HG03342 (cell line): ENCODE measurements around the gene MRM2.

Experiments
- ATAC-seq: cut with Tn5 transposase; IDR thresholded peaks from one replicate; pipeline ENCODE4 v1.9.1; 2021; ENCODE audit warnings: mild to moderate bottlenecking, moderate library complexity; ENCODE audit not compliant: unreplicated experiment

MRM2 gene

DNA sequence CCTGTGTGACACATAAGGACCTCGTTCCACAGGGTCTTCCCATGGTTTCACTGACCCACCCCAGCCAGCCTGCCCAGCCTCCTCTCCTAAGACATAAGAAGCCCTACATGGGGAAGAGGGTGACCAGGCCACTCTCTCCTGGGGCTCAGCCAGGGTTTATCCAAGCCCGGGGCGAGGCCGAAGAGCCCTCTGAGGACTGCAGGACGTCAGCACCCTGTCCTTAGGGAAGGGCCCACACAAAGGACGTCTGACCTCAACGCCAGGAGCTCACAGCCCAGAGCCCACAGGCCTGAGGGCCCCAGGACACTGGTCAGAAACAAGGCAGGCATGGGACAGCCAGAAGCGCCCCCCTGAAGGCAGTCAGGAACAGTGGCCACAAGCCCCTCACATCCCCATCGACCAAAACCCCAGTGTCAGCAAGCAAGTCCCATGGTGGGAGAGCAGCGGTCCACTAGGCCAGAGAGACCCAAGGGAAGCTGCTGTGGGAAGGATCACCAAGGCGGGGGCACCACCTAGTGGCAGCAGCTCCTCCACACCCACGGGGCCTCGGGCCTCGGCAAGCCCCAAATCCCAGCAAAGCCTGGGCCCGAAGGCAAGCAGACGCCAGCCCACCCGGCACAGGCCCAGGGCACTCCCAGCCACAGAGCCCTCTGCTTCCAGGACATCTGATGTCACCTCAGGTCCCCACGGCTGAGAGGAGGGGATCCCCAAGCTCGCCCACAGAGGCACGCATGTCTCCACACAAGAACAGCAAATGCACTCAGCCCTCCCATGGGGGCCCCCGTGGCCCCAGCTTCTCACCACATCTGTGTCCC, 32.7 kb downstream of the MRM2 start:
- ATAC-seq: no peak

DNA sequence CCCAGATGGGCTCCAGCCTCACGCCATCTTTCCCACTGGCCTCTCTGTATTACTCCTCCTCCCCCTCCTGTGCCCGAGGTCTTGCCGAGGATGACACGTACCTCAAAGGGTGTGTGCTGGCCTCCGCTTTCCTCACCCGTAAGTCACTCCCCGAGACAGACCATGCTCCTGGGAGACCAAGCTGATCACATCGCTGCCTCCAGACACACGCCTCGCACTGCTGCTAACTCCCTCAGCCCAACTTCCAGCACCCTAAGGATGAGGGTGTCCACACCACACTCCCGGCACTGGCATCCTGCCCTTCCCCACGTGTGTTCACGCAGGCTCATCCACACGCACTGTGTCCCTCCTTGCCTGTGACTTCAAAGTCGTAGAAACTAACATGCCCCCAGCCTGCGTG, 33.3 kb downstream of the MRM2 start:
- ATAC-seq: no peak

DNA sequence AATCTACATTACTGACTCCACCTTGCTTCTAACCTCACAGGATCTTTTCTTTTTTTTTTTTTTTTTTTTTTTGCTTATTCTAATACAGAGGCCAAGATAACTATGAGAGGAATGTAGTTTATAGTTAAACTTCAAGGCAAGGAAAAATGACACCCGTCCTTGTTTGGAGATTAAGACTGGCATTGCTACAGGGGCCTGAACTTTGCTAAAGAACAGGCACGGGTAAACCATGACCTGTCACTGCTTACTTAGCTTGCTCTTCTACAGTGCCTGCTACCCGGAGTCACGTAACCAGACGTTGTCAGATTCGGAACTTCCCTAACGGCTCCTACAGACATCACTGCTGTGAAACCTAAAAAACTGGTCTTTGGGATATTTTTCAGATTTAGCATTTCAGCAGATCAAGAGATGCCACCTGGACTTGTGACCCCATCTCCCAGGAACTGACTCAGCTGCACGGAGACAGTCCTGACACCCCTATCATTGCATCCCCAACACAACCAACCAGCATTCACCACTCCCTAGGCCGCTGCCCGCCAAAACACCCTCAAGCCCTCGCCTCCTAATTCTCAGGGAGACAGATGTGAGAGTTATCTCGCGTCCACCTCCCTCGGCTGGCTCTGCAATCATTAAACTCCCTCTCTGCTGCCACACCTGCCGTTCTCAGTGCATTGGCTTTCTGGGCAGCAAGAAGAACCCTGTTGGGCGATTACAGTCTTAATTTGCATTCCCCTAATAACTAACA, 36.8 kb downstream of the MRM2 start:
- ATAC-seq: no peak

DNA sequence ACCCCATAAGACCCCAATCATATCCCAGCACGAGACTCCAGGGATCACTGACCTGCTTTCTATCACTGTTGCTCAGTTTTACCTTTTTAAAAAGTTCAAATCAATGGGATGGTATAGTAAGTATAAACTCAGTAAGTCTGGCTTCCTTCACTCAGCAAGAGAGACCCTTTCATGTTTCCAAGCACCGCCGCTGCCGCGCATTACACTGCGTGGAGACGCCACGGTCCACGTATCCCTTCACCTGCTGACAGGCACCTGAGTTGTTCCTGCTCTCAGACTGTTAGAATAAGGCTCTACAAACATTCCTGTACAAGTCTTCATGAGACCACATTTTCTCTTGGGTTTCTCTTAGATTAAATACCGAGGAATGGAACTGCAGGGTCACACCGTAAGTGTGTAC, 37.6 kb downstream of the MRM2 start:
- no peak for ATAC-seq

DNA sequence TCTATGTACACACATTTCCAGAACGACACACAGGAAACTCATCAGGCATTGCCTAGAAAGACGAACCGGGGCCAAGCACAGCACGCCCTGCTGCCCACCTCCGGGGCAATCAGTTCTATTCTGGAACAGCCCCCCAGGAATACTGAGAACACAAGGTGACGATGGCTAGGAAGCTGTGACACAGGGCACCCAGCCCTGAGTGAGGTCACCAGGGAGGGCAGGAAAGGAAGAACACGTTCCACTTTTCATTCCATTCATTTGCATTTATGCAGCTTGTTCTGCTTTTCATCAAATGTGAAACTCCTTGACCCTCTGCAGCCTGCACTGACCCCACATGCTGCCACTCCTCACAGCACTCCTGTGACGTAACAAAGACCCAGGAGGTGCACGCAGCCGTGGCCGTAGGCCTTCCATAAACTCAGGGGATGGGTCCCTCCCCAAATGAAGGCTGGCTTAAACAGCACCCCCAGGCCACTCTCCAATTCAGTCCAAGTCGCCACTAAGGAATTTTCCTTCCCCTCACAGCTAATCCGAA, 38.2 kb downstream of the MRM2 start:
- no peak for ATAC-seq

DNA sequence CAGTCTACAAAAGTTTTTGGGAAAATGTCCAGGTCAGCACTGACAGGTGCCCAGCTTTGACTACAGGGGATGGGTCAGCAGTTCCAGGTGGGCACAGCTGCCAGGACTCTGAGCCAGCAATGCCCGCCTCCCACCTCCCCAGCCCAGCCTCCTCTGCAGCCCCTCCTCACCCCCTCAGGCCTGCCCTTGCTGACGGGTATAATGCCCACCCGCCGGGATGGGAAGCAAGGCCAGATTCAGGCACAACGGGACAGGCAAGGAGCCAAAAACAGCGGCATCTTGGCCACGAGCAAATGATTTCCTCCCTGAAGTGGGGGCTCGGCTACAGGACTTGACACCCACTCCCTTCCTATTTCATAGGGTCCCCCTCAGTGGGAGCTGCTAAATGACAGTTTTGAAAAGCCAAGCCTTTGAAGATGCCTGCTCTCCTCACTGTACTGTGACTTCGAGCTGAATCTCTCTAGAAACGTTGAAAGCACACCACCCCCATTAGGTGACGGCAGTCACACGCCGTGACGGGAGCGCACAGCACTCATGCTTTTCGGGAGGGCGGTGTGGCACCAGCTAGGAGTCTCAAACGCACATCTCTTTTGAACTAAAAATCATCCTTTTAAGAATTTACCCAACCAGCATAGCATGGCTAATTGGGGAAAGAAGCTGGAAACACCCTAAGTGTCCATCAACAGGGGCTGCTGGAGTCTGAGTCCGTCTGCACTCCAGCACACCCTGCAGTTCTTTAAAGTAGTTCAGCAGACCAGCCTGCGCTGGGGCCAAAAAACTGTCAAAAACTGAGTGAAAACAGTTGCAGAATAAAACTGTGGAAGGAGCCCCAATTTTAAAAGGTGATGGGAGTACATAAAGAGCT, 38.9 kb downstream of the MRM2 start:
- ATAC-seq: no peak

DNA sequence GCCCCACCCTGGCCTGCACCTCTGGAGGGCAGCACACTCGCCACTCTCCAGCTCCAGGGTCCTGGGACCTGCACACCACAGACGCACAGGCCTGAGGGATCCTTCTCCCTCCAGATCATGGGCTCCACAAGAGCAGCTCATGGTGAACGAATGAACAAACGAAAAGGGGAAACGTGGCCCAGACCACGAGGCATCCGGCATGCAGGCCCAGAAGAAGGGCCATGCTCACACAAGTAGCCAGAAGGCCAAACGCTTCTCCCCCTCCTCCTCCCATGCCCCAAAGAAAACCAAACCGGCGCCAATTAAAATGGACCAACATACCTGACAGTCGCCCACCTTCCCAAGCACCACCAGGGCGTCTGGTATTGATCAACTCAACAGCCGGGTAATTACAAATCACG, 39.6 kb downstream of the MRM2 start:
- ATAC-seq: no peak

DNA sequence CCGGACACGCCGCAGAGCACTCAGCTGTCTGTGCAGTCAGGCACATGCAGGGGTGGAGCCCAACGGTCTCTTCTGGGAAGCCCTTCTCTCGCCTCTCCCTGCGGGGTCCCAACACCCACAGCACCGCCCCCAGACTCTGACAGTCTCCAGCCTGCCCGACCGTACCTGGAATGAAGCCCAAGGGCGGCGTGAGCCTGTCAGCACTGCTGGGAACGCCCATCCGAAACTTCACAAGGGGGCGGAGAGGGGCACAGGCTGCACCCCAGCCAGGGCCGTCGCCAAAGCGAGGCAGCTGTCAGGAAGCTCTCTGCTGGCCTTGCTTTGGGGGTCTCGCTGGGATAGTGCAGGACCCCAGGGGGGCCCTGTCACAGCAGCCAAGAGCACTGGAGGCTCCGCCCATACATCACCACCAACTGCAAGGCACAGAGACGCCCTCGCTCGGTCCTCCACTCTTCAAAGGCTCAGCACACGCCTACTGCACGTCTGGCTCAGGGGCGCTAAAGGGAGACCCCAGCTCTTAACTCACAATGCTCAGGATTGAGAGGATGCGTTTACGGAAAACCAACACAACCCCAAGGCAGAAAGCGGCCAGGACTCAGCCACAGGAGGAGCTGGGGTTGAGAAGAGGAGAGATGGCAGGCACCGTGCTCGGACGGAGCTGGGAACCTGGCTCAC, 40.2 kb downstream of the MRM2 start:
- no peak for ATAC-seq

DNA sequence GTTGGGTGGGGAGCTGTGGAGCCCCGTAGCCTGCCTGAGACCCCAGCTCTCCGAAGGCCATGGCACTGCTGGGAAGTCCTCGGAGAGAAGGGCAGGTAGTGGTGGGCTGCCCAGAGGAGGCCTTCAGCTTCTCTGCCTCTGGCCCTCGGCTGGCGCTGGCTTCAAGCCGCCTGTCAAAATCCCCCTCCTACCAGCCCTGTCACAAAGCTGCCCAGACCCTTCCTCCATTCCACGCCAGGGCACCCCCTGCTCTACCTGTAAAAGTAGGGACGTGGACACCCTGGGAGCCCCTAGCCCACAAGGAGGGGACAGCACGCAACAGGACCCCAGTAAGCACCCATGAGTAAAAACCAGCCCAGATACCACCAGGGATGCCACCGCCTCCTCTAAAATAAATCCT, 40.9 kb downstream of the MRM2 start:
- no peak for ATAC-seq

DNA sequence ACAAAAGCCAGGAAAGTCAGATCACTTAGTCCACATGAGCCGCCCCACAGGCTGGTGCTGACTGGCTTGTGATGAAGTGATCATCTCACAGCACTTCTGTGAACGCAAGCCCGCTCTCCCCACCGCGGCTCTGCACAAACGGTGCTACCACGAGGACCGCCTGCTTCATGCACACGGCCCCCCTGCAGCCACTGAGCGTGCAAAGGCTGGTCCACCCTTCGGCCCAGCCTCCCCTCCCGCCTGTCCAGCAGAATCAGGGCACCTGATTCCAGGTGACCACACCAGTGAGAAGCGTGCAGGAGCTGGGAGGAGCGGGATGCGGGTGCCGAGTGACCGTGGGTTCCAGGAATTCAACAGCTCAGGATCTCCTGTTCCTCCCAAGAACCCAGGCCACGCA, 41.4 kb downstream of the MRM2 start:
- no peak for ATAC-seq

DNA sequence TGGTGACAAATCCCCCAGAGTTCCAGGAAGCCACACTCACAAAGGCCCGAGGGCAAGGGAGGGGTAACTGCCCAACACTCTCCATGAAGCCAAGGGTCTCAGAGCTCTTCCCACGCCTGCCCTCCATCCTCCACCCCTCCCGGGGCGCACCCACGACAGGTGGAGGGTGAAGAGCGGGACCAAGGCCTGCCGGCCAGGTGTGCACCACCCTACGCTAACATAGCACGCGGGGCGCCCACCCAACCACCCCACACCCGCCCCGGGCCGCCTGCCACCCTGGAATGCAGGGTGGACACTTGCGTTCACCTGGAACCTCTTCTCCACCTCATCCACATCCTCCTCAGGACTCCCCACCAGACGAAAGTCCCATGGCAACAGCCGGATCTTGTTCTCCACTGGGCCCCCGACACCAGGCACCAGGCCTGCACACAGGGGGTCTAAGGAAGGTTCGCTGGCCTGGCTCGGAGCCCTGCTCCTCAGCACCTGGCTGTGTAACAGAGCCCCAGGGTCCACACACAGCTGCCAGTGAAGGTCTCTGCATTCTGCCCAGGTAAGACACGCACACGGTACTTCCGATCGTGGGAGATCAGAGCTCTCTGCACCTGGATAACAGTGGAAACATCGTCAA, 41.9 kb downstream of the MRM2 start:
- ATAC-seq: no peak

DNA sequence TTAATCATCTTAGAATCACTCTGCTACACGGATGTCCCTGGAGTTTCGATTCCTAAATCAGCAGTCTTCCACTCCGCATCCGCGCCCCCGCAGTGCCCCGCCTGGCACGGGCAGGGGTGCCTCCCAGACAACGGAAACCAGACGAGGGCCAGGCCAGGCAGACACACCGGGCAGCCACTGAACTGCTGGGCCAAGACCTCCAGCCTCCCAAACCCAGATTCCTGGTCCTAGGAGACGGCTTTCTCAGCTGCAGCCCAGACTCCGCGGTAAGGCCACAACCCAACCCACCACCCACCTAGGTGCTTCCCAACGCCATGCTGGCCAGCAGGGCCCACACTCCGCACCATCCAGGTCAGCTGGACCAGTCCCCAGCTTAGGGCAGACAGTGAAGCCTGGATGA, 42.5 kb downstream of the MRM2 start:
- ATAC-seq: no peak

DNA sequence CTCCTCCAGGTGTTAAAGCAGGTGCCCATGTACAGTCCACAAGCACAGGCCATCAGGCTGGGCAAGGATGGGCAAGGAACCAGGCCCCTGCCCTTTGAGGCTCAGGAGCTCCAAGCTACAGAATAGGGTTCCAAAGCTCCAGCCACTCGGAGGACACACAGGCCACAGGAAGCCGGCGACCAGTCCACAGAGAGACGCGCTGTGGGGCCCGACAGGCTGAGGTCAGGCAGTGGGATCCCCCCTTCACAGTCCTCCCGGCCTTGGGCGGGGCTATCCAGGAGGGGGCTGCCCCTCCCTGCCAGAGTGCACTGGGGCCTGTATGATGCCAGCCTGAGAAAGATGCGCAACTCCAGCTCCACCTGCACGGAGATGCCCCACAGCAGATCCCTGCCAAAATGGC, 43.2 kb downstream of the MRM2 start:
- ATAC-seq: no peak

DNA sequence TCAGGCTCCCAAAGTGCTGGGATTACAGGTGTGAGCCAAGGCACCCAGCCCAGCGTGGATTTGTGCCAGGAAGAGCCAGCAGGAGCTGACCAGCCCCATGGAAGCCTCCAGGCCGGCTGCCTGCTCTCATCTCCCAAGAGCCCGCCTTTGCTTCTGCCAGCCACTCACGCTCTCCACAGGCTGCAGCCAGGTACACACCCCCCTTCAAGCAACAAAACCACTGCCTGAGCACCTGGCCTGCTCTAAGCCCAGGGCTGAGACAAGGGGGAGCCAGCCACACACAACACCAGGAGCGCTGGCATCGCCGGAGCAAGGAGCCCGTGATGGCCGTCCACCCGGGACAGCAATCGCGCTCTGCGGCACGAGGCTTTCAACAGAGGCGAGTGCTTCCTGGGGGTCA, 43.8 kb downstream of the MRM2 start:
- ATAC-seq: no peak

DNA sequence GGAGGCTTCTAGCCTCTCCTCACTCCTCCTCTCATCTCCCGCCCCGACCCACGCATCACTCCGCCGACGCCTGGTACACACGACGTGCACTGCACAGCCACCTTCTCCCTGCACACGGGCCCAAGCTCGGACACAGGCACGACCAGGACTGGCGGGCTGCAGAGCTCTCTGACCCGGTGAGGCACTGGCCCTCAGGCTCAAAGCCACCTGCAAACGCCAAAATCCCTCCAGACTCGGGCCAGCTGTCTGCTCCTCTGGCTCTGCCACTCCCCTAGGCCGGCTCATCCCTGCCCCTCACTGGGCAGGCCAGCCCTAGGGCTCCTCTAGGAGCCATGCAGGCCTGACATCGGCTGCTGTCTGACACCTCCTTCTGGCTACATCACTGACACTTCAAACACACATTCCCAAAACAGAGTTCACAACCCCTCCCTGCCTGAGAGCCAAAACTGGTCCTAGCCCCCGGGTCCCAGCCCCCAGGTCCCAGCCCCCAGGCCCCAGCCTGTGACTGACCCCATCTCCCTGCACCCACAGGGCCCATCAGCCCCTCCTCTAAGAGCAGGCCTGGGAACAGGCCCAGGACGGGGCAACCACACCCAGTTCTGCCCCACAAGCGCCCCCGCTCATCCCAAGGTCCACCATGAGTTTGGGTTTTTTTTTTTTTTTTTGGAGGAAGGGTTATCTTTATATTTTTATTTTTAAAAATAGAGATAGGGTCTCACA, 44.4 kb downstream of the MRM2 start:
- no peak for ATAC-seq

DNA sequence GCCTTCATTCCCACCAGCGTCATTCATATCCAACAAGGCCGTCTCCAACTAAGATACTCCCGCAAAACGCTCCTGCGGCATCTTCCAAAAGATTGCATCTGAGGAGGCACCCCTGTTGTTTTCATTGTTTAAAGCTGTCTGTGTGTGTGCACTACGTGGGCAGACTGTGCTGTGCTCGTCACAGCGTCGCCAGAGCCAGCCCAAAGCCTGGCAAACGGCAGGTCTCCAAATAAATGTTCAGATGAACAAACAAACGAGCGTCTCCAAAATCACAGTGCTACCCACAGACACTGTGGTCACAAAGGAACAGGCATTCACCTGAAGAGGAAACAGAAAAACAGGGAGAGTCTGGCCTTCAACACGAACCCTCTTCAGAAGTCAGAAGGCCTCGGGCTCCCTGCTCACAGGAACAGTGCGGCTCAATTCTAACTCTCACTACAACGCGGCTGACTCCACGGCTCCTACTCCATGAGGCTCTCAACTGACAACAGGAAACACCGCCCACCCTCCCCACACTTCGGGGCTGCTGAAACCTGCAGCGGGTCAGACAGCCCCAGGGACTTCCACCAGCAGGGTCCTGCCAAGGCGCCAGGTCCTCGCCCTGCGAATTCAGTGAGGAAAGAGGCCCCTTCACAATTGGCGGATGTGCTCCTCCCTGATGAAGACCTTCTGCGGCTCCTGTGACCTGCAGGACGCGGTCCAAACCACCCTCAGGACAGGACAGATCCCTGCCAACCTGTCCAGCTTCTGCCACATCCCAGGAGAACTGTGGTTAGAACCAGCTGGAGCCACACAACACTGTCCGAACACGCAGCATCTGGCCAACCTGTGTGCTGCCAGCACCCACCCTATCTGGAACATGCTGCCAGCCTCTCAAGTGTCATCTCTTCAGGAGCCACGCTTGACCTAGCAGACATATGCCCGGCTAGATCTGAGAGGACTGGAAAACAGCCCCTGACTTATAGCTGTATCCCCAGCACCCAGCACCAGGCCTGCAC, 45.3 kb downstream of the MRM2 start:
- ATAC-seq: no peak

DNA sequence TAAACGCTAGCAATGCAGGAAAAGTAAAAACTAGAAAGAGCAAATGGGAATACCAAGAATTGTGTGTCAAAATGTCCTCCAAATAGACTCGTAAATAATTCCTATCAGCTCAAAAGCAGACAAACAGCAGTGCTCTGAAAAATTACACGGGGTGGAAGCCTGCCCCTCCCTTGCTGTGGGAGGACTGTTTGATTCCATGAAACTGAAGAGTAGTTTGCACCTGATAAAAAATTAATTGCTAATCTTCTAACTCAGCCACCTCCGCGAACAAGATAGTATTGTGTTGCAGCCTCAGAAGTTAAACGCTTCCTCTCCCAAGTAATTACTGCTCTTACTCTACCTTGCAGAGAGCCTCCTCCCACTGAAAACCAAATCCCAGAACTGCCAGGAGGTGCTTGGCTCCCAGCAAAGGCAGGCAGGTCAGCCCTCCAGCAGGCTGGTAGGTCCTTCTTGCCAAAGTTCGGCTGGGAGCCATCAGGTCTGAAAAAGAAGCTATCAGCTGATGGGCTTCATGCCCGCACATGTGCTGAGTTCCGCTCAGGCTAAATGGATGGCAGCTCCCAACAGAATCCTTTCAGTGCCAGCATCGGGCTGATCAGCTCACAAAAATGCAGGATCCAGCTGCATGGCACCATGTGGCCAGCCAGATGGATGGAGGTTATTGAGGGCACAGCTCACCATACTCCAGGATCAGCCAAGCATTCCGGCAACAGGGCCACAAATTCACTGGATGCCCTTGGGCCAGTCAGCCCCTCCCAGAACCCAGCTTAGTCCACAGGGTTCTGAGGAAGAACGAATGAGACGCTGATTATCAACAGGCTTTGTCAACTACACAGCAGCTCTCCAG, 46.4 kb downstream of the MRM2 start:
- ATAC-seq: no peak
